ENCODE results near the gene ZNF302.
"Not testable (repeated sequence)": the region's sequence is repeated elsewhere in the genome, so short reads cannot be mapped to it uniquely, and the experiment has no call there.

ZNF302 gene

GRCh38 chr19:34673590-34673989 lies 3.9 kb upstream of the ZNF302 start:
- no peak for DNase-seq (ENCODE audit: low read depth)

GRCh38 chr19:34675250-34675649 lies 2.2 kb upstream of the ZNF302 start:
- no peak for DNase-seq (ENCODE audit: low read depth)

DNA sequence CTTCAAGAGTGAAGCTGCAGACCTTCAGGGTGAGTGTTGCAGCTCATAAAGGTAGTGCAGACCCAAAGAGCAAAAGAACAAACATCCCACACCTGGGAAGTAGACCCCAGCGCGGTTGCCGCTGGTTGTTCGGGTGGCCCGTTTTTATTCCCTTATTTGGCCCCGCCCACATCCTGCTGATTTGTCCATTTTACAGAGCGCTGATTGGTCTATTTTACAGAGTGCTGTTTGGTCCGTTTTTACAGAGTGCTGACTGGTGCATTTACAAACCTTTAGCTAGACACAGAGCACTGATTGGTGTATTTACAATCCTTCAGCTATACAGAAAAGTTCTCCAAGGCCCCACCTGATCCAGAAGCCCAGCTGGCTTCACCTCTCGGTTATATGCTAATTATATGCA lies 1.6 kb upstream of the ZNF302 start:
- DNase-seq (ENCODE audit: low read depth) = no peak

GRCh38 chr19:34676697-34677385 lies 637 bp upstream of the ZNF302 start, which contains the start of gene SCGB2B2:
Gene SCGB2B2, minus strand, starts transcription at chr19:34677159. Its CDS starts 82,596 bp downstream, at chr19:34594563.
- DNase-seq (ENCODE audit: low read depth) = peak; percentile 5

GRCh38 chr19:34678085-34678412 lies 571 bp downstream of the ZNF302 start:
- DNase-seq (ENCODE audit: low read depth) = no peak

DNA sequence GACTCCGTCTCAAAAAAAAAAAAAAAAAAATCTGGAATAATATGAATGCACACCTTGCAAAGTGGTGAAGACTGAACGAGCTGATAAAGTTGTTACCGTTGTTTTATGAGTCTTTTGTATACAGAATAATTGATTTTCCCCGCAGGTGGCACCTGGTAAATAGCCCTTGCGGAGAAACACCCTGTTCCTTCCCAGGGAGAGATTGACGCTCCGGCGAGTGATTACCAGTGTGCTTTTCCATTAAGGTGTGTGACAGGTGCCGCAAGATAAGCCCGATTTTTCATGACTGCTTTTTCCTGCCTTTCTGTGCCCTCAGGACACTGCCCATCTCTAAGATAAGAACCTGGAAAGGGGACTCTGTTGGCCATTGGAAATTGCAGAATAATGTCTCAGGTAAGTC lies 943 bp downstream of the ZNF302 start:
- no peak for DNase-seq (ENCODE audit: low read depth)

- DNase-seq (ENCODE audit: low read depth) = no peak
These were observed 4.0 kb downstream of the ZNF302 start for GRCh38 chr19:34681478-34681877.

DNA sequence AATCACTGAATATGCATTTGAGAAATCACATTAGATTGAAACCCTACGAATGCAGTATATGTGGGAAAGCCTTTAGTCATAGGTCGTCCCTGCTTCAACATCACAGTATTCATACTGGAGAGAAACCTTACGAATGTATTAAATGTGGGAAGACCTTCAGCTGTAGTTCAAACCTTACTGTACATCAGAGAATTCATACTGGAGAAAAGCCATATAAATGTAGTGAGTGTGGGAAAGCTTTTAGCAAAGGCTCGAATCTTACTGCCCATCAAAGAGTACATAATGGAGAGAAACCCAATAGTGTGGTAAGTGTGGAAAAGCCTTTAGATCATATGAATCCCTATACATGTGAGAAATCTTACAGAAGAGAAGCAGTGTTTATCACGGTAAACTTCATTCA lies 7.8 kb downstream of the ZNF302 start:
- not testable (repeated sequence) for DNase-seq (ENCODE audit: low read depth)

DNA sequence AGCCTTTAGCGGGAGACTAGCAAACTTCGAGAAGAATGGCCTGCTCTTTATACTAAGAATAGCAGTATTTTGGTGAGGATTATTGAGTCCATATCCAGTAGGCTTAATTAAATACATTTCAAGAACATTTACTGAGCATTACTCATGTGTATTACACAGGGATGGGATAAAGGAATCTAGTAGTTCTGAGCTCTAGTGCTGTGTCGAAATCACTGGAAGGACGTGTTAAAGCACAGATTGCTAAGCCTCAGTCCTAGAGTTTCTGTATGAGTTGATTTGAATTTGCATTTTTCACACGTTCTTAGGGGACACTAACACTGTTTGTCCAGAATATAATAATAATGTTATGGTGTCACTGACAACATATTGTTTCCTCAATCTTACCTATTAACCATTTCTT lies 9.0 kb downstream of the ZNF302 start:
- DNase-seq (ENCODE audit: low read depth) = no peak

- no peak for DNase-seq (ENCODE audit: low read depth)
These were observed 9.9 kb downstream of the ZNF302 start for GRCh38 chr19:34687348-34687747.

- no peak for DNase-seq (ENCODE audit: low read depth)
These were observed 11.1 kb downstream of the ZNF302 start for GRCh38 chr19:34688592-34688991.

DNA sequence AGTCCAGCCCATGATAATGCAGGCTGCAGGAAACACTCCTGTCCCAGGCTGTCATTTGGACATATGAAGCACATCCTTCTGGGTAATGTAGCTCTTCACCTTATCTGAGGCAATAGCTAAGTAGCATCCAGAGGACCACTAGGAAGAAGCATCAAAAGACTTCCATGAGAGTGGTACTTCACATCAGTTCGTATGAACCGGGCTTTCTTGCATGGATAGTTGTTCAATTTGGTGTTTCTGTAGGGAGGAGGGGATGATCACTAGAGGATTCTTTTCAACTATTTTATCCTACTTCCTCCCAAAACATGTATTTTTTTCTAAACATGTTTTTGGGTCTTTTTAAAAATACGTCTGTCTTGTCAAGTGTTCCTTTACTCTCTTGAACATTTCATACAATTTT lies 12.9 kb downstream of the ZNF302 start:
- no peak for DNase-seq (ENCODE audit: low read depth)

GRCh38 chr19:34692549-34692948 lies 15.1 kb downstream of the ZNF302 start:
- DNase-seq (ENCODE audit: low read depth) = no peak

DNA sequence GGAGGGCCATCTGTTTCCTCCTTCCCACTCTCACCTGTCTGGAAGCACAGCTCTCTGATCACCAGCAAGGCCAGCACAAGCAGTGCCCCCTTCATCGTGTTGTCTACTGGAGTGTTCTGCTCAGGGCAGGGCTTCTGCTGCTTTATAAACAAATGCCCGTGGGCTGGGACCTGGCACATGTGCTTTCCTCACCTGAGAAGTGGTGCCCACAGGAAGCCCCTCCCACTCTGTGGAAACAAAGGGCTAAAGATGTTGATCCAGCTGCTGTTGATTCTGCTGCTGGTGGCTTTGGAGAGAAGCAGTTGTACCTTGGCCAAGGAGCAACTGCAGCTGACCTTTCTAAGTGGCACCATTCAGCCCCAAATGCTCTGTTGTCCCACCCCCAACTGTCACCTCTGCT lies 30.2 kb downstream of the ZNF302 start:
- no peak for DNase-seq (ENCODE audit: low read depth)

GRCh38 chr19:34711890-34712289 lies 34.4 kb downstream of the ZNF302 start:
- DNase-seq (ENCODE audit: low read depth) = no peak

- DNase-seq (ENCODE audit: low read depth) = peak; percentile 34
These were observed 35.1 kb downstream of the ZNF302 start for GRCh38 chr19:34712395-34713261.

GRCh38 chr19:34713262-34713637 lies 35.8 kb downstream of the ZNF302 start:
- no peak for DNase-seq (ENCODE audit: low read depth)

DNA sequence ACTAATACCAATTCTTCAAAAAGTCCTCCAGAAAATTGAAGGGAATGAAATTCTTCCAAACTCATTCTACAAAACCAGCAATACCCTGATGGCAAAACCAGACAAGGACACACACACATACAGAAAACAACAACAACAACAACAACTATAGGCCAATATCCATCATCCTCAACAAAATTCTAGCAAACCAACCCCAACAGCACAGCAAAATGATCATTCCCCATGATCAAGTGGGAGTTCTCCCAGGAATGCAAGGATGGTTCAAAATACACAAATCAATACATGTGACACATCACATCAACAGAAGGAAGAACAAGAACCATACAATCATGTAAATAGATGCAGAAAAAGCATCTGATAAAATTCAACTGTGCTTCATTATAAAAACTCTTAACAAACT lies 37.9 kb downstream of the ZNF302 start:
- no peak for DNase-seq (ENCODE audit: low read depth)

DNA sequence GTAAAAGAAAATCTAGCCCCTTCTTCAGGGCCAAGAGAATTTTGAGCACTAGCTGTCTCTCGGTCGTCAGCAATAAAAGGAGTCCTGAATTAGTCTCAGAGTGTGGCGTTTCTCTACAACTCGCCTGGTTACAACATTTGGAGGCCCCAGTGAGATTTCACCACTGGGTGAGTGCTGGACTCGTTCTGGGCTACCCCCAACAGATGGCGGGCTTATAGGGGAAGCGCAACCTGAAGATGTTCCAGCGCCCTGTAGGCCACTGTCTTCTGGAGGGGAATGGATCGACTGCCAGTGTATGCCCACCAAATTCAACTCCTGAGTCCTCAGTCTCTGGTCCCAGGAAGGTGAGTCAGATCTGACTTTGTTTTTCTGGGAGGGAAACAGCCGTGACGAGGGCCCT lies 44.9 kb downstream of the ZNF302 start:
- no peak for DNase-seq (ENCODE audit: low read depth)

DNA sequence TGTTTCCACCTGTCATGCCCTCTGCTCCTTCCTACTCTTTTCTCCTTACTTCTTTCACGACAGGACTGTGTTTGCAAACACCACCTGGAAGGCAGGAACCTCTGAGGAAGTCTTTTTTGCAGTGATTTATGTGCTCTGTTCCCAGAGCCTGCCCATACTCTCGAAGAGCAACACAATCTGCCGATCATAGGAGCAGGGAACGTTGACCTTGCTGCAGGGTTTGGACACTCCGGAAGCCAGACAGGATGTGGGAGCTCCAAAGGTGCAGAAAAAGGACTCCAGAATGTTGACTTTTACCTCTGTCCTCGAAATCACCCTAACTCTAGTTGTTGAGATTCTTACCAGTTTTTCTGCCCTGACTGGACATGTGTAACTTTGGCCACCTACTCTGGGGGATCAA lies 47.9 kb downstream of the ZNF302 start:
- no peak for DNase-seq (ENCODE audit: low read depth)

DNA sequence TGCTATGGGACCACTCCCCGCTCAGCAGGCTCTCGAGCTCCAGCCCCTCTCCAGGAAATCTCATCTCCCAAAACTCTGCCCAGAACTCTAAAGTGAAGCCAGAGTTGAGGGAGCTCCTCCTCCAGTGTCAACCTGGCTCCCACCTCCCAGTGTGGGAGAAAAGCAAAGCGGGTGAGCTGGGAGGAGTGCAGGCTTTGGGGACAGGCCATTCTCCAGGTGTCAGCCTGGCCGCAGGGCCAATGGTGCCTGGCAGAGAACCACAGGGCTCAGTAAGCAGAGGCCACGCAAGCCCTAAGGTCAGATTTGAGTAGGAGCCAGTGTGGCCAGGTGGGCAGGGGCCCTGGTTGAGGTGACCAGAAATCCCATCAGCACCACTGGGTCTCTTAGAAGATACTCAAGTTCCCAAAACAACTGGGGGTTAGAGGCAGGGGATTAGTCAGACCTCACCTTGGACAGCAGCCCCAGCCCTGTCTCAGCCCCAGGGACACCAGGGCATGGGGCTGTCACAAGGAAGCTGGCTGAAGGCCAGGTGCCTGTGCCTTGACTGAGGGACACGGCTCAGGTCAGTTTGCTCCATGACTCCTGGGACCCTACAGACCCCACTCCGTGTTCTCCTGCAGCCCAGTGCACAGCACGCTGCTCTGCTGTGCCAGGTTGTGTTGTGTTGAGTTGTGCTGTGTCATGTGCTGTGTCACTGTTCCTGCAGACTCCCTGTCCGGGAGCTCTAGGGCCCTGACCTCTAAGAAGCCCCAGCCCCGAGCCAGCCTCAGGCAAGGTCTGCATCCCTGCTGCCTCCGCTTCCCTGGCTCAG lies 53.7 kb downstream of the ZNF302 start:
- no peak for DNase-seq (ENCODE audit: low read depth)

DNA sequence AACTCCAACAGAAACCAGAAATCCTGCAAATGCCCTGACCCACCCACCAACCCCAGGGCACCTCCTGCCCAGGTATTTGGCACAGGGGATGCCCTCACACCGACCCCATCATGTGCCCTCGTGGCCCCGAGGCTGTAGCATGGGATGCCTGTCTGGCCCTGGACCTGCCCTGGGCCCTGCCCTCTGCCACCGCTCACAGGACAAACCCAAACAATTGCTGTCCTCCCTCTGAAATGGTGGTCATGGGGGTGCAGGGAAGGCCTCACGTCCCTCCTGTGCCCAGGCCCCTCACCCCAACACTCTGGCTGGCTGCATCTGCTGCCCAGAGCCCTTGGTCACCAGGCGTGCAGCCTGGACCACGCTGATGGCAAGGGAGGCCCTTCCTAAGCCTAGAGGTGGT lies 54.5 kb downstream of the ZNF302 start:
- no peak for DNase-seq (ENCODE audit: low read depth)
